ENCODE data around the gene SMARCB1. TPM values are rescaled to one million over a fixed set of nuclear protein-coding genes. Genes with fewer than 3 reads are reported as not detected.

Gene SMARCB1
- polyA plus RNA-seq (ENCODE audit: insufficient read length in 3 of 3), result 100 to 1,000 TPM; 171 to 218 (median 181) TPM
- long read RNA-seq, donor 1, full-length matches to known transcripts, result 94 of 107 reads
- long read RNA-seq, donor 1, partial matches to known transcripts, result 13 of 107 reads
- long read RNA-seq, donor 1, other reads (novel, unspliced or antisense), result 0 of 107 reads
- long read RNA-seq, donor 2, full-length matches to known transcripts, result 116 of 131 reads
- long read RNA-seq, donor 2, partial matches to known transcripts, result 15 of 131 reads
- long read RNA-seq, donor 2, other reads (novel, unspliced or antisense), result 0 of 131 reads
- long read RNA-seq, donor 3, full-length matches to known transcripts, result 91 of 104 reads
- long read RNA-seq, donor 3, partial matches to known transcripts, result 13 of 104 reads
- long read RNA-seq, donor 3, other reads (novel, unspliced or antisense), result 0 of 104 reads
- long read RNA-seq, donor 4, full-length matches to known transcripts, result 102 of 112 reads
- long read RNA-seq, donor 4, partial matches to known transcripts, result 10 of 112 reads
- long read RNA-seq, donor 4, other reads (novel, unspliced or antisense), result 0 of 112 reads
- long read RNA-seq, donor 5, full-length matches to known transcripts, result 68 of 68 reads
- long read RNA-seq, donor 5, partial matches to known transcripts, result 0 of 68 reads
- long read RNA-seq, donor 5, other reads (novel, unspliced or antisense), result 0 of 68 reads
- long read RNA-seq, donor 6, full-length matches to known transcripts, result 82 of 537 reads
- long read RNA-seq, donor 6, partial matches to known transcripts, result 115 of 537 reads
- long read RNA-seq, donor 6, other reads (novel, unspliced or antisense), result 340 of 537 reads
- long read RNA-seq, donor 7, full-length matches to known transcripts, result 115 of 178 reads
- long read RNA-seq, donor 7, partial matches to known transcripts, result 58 of 178 reads
- long read RNA-seq, donor 7, other reads (novel, unspliced or antisense), result 5 of 178 reads
- long read RNA-seq, donor 8, full-length matches to known transcripts, result 38 of 38 reads
- long read RNA-seq, donor 8, partial matches to known transcripts, result 0 of 38 reads
- long read RNA-seq, donor 8, other reads (novel, unspliced or antisense), result 0 of 38 reads
- long read RNA-seq, donor 9, full-length matches to known transcripts, result 112 of 134 reads
- long read RNA-seq, donor 9, partial matches to known transcripts, result 22 of 134 reads
- long read RNA-seq, donor 9, other reads (novel, unspliced or antisense), result 0 of 134 reads
- long read RNA-seq, donor 10, full-length matches to known transcripts, result 70 of 79 reads
- long read RNA-seq, donor 10, partial matches to known transcripts, result 9 of 79 reads
- long read RNA-seq, donor 10, other reads (novel, unspliced or antisense), result 0 of 79 reads
- long read RNA-seq, donor 11, full-length matches to known transcripts, result 66 of 79 reads
- long read RNA-seq, donor 11, partial matches to known transcripts, result 13 of 79 reads
- long read RNA-seq, donor 11, other reads (novel, unspliced or antisense), result 0 of 79 reads
- long read RNA-seq, donor 12, full-length matches to known transcripts, result 129 of 140 reads
- long read RNA-seq, donor 12, partial matches to known transcripts, result 11 of 140 reads
- long read RNA-seq, donor 12, other reads (novel, unspliced or antisense), result 0 of 140 reads
- long read RNA-seq, donor 13, full-length matches to known transcripts, result 47 of 82 reads
- long read RNA-seq, donor 13, partial matches to known transcripts, result 35 of 82 reads
- long read RNA-seq, donor 13, other reads (novel, unspliced or antisense), result 0 of 82 reads
- long read RNA-seq, donor 14, full-length matches to known transcripts, result 151 of 193 reads
- long read RNA-seq, donor 14, partial matches to known transcripts, result 42 of 193 reads
- long read RNA-seq, donor 14, other reads (novel, unspliced or antisense), result 0 of 193 reads
- long read RNA-seq, donor 15, full-length matches to known transcripts, result 121 of 167 reads
- long read RNA-seq, donor 15, partial matches to known transcripts, result 46 of 167 reads
- long read RNA-seq, donor 15, other reads (novel, unspliced or antisense), result 0 of 167 reads
- long read RNA-seq, donor 16, full-length matches to known transcripts, result 102 of 148 reads
- long read RNA-seq, donor 16, partial matches to known transcripts, result 46 of 148 reads
- long read RNA-seq, donor 16, other reads (novel, unspliced or antisense), result 0 of 148 reads

- DNase-seq, result peak; percentile 91
Observed at GRCh38 chr22:23786752-23787599, at the start of gene SMARCB1. TSS of gene SMARCB1 (plus strand) at chr22:23786966. CDS start at chr22:23787170, 204 bp downstream.

GRCh38 chr22:23737696-23738095, 49.1 kb upstream of the SMARCB1 start:
- no peak for DNase-seq

DNA sequence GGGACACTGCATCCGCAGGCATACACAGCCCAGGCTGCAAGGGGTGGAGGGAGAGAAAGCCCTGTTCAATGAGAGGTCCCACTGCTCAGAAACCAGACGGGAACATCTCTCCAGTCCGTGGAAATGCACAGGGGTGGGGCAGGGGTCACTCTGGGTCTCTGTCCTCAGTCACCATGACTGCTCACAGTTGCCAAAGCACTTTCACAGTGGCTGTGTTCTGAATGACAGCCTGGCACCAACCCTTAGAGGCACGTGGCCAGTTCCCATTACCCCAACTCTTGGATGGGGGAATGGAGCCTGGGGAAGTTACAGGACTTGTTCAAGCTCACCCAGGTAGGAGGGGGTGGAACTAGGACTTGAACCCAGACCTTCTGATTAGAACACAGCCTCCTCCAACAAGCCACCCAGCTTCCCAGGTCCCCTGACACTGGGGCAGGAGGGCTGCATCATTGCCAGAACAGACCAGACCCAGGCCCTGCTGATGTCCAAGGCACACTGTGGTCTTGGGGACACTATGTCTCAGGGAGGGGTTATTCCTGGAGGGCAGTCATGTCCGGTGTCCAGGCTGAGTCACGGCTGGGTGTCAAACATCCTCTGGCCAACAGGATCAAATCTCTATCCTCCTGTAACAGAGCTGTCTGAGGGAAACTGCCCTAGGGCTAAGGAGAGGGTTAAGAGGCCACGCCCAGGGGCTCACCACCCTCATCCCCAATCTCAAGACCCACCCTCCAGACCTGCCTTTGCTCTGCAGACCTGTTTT, 44.1 kb upstream of the SMARCB1 start:
- no peak for DNase-seq

- no peak for DNase-seq
Observed at GRCh38 chr22:23743303-23743705, 43.5 kb upstream of the SMARCB1 start.

DNA sequence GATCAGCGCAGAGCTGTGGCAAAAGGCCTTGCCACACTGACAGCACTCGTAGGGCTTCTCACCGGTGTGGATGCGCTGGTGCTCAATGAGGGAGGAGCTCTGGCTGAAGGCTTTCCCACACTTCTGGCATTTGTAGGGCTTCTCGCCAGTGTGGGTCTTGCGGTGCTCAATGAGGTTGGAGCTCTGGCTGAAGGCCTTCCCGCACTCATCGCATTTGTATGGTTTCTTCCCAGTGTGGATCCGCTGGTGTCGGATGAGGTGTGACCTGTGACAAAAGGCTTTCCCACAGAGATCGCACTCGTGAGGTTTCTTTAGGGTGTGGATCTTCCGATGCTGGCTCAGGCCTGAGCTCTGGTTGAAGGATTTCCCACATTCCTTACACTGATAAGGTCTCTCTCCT, 42.8 kb upstream of the SMARCB1 start:
- DNase-seq, result no peak

- DNase-seq, result no peak
Observed at GRCh38 chr22:23744485-23744884, 42.3 kb upstream of the SMARCB1 start.

- no peak for DNase-seq
Observed at GRCh38 chr22:23745791-23746190, 41.0 kb upstream of the SMARCB1 start.

- DNase-seq, result no peak
Observed at GRCh38 chr22:23749841-23750301, 36.9 kb upstream of the SMARCB1 start.

DNA sequence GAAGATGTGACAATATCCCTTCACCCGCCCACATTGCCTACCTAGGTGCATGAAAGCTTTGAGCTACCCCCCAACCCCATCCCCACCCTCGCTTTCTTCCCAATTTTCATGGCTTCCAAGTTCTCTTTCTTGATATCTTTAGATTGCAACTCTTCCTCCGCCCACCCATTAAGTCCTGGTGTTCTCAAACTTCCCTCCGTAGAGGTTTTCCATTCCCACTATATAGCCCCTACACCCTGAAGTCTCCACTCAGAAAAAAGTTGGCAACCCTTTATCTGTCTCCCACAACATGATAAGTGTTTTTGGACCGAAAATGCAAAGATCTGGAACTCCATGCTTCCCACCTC, 36.4 kb upstream of the SMARCB1 start:
- DNase-seq, result no peak

DNA sequence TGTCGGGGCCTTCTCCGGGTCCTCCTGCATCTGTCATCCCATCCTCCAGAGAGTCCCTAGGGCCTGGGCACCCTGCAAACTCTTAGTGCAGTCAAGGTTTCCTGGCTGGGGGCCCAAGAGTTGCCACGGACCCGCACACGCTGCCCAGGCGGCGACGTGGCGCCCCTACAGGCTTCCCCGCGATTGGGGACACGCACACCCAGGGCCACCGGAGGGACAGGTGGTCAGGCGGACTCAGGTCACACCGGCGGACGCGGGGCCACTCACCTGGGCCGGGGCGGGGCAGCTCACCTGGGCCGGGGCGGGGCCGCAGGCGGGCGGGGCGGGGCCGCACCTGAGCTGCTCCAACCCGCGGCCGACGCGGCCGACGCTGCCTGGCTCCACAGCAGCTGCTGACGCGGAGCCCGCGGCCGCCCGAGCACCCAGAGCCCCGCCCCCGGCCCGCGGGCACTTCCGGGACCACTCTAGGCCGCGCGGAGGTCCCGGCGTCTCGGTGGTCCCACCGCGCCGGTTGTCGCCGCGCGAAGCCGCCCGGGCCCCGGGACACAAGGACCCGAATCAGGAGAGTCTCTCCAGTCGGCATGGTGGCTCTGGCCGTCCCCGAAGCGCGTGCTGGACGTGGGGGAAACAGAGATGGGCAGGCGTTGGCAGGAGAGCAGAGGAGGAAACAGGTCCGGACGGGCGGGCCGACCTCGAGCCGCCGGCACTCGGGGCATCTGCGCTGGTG, 35.9 kb upstream of the SMARCB1 start, which contains the start of gene ZNF70:
Gene ZNF70, minus strand, starts transcription at position 399 of the 727 bp plus-strand sequence. CDS start 5,972 bp downstream, outside the sequence.
- DNase-seq, result peak; percentile 86

GRCh38 chr22:23751441-23751996, 35.2 kb upstream of the SMARCB1 start:
- DNase-seq, result peak; percentile 33

DNA sequence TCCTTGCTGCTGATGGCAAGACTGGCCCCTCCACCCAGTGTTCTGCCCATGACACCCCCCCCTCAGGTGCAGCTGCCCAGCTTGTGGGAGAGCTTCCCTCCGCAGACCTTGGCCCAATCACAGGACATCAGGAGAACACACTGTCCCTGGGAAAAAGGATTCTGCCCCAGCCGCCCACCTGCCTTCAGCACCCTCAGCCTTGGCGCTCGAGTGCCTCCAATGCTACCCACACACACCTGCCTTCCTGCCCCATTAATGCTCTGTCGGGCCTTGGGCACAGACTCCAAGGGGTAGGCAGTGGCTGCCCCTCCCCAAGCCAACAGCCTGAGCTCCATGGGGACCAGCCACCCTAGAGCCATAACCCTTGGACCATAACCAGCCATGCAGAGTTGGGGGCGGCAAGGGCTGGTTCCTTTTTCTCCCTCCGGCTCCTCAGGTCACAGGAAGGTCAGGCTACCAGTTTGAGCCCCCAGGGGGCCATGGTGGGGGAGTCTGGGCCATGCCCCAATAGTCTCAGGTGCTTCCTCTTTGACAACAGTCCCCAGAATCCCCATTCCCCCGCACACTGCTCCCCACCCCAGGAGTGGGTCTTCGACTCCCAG, 34.6 kb upstream of the SMARCB1 start:
- DNase-seq, result no peak

DNA sequence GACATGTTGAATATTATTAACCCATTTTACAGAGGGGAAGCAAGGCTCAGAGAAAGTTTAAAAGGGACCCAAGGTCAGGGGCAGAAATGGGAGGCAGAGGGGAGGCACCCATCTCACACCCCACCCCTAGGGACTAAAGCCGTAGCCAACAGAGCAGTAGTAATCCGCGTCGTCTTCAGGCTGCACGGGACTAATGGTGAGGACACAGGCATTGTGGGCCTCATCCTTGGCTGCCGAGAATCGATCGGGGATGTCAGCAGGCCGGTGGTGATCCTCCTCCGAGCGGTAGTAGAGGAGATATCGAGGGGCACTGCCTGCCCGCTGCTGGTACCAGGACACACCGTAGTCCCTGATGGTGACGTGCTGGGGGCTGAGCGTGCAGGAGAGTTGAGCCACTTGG, 34.0 kb upstream of the SMARCB1 start:
- no peak for DNase-seq

- DNase-seq, result no peak
Observed at GRCh38 chr22:23753385-23753784, 33.4 kb upstream of the SMARCB1 start.

GRCh38 chr22:23754220-23754919, 32.4 kb upstream of the SMARCB1 start, which contains the start of gene VPREB3:
TSS of gene VPREB3 (minus strand) at chr22:23754425. CDS start at chr22:23754363, 62 bp downstream.
- DNase-seq, result no peak
